Retinal pigment epithelial cell (primary cell): ENCODE data around the gene SEC24C.
"Not testable (repeated sequence)": the region's sequence is repeated elsewhere in the genome, so short reads cannot be mapped to it uniquely, and the experiment has no call there.

Experiments
- DNase-seq: peaks from one replicate; pipeline ENCODE4 v3.0.0-alpha.2; 2010; ENCODE audit warnings: low read depth
- H3K4me3 ChIP-seq: 2 replicates; pipeline ENCODE4 v1.5.1; 2011; ENCODE audit warnings: mild to moderate bottlenecking, low read length, control low read depth, moderate library complexity
- TF ChIP-seq, protein P1 (sequence below): conservative IDR thresholded peaks from 2 replicates; pipeline ENCODE4 v1.5.1; 2011; ENCODE audit warnings: low read depth, low read length, control low read depth, inconsistent platforms

Gene SEC24C

DNA sequence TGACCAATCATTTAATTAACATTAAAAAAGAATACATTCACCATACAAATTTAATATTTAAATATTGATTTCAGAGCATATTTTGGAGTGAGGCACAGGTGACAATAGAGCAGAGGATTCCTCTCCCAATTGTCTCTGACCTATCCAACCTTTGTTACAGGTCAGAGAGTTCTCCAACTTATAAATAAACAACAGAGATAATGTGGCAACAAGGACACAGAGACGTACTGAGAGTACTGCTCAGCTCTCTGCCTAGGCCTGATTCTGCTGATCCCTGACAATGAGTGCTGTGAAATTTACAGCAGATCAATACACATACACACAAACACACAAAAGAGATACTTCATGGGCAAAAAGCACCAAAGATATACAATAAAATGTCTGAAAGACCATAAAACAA, 27.9 kb upstream of the SEC24C start:
- TF ChIP-seq, protein P1, sequence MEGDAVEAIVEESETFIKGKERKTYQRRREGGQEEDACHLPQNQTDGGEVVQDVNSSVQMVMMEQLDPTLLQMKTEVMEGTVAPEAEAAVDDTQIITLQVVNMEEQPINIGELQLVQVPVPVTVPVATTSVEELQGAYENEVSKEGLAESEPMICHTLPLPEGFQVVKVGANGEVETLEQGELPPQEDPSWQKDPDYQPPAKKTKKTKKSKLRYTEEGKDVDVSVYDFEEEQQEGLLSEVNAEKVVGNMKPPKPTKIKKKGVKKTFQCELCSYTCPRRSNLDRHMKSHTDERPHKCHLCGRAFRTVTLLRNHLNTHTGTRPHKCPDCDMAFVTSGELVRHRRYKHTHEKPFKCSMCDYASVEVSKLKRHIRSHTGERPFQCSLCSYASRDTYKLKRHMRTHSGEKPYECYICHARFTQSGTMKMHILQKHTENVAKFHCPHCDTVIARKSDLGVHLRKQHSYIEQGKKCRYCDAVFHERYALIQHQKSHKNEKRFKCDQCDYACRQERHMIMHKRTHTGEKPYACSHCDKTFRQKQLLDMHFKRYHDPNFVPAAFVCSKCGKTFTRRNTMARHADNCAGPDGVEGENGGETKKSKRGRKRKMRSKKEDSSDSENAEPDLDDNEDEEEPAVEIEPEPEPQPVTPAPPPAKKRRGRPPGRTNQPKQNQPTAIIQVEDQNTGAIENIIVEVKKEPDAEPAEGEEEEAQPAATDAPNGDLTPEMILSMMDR: no peak
- DNase-seq: no peak
- H3K4me3 ChIP-seq: no peak overlapping the region

DNA sequence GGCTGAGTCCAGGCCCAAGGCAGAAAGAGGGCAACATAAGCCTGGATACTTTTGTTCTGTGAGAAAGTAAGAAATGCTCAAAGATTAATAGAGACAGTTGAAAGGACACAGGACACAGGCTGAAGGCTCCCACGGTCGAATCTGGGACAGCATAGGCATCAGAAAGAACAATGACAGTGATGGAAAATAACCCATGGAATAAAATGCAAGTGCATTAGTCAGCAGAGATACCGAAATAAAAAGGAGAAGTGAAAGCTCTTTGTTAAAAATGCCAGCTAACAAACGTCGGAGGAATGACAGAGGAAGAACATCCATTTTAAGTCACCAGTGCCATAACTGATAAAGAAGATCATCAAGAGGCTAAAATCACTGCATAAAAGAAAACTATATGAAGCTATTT, 26.6 kb upstream of the SEC24C start:
- TF ChIP-seq, protein P1: no peak
- H3K4me3 ChIP-seq: no peak overlapping the region
- no peak for DNase-seq

DNA sequence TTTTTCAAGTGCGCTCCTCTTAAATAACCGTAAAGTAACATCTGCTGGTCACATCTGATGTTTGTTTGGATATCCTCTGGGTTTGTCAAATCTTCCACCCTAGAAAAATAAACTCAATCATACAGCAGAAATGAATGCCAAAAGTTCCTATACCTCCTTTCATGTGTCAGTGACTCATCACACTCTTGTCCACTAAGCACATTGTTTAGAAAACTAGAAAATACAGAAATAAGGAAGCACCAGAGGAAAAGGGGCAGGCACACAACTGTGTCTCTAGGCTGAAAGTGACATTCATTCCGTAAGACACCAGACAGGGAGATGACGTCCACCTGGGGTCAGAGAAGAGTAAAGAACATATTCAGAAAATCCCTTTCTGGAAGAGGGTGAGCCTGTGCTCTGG, 23.6 kb upstream of the SEC24C start:
- H3K4me3 ChIP-seq, DNase-seq: not testable (repeated sequence)

DNA sequence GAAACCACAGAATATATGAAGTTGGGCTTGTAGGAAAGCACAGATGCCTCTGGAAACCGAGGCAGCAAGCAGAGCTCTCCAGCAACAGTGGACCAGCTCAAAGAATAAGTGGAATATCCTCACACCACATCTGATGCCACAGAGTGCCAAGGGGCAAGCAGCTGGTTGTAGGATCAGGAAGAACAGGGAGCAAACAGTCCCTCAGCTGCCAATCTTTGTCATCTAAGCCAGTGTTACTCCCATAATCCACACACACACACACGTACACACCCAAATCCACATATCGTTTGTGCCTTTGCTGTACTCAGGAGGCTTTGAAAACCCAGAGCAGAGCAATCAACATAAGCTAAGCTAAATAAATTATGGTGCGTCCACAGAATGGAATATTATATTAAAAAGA, 20.7 kb upstream of the SEC24C start:
- TF ChIP-seq, protein P1: no peak
- no peak overlapping the region for H3K4me3 ChIP-seq
- no peak for DNase-seq

GRCh38 chr10:73729781-73730152, 14.4 kb upstream of the SEC24C start:
- H3K4me3 ChIP-seq: peak overlapping the region; percentile 97
- not testable (repeated sequence) for DNase-seq

GRCh38 chr10:73730153-73730906, 13.8 kb upstream of the SEC24C start:
- DNase-seq: no peak
- H3K4me3 ChIP-seq: peak overlapping the region; percentile 97
- TF ChIP-seq, protein P1: no peak

GRCh38 chr10:73731588-73732375, 12.4 kb upstream of the SEC24C start:
- TF ChIP-seq, protein P1: no peak
- DNase-seq: no peak
- no peak overlapping the region for H3K4me3 ChIP-seq

DNA sequence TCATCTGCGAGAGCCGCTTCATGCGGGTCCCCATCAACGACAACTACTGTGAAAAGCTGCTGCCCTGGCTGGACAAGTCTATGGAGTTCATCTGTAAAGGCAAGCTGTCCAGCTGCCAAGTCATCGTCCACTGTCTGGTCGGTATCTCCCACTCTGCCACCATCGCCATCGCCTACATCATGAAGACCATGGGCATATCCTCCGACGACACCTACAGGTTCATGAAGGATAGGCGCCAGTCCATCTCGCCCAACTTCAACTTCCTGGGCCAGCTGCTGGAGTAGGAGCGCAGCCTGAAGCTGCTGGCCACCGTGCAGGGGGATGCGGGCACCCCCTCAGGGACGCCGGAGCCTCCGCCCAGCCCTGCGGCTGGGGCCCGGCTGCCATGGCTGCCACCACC, 11.7 kb upstream of the SEC24C start:
- no peak overlapping the region for H3K4me3 ChIP-seq
- DNase-seq: no peak
- TF ChIP-seq, protein P1: no peak
